ENCODE data around the gene PLCD3. TPM values are rescaled to one million over a fixed set of nuclear protein-coding genes. Genes with fewer than 3 reads are reported as not detected.

Gene PLCD3
- total and polyA plus RNA-seq, 9 of the 15 experiments (the other 6 are each of a cell fraction or from before 2014, with no cell fraction given), result 0.20 to 22.6 (median 7.5) TPM

DNA sequence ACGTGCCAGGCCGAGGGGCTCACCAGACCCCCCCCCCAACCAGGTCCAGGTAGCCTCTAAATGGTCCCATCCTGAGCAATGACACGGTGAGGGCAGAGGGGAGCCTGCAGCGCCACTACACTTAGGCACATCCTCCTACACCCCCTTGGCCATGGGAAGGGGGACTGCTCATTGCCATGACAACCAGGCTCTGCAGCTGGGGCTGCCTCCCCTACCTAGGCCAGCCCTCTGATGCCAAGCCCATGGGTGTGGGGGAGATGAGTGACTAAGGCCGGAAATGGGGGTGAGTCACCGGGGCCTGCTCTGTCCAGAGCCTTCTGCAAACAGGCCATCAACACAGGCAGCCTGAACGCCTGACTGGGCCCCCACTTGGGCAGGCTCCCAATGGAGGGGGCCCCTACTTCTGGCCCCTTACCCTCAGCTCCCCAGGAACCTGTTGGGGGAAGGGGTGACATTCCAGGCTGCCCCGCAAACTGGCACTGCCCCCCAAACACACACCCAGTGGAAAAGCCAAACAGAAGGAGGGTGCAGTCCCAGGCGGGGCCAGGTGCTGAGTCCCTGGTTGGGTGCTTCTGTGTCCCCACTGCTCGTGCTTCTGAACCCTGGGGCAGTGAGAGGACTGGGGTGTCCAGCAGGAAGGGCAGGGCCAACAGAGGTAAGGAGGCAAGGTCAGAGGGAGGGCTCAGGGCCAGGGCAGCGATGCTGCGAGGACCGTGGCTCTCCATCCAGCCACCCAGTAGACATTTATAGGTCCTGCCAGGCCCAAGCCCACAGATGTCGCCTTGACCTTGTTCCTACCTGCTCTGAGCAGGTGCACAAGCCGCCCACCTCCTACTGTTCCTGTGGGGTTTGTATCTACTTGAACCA lies 8.2 kb downstream of the PLCD3 start (continued):
- no peak for TF ChIP-seq ZNF124 (CRISPR knock-in tag; IDR thresholded peaks at IDR 0.05)
- no peak; the same call in 1 of the 2 replicates for TF ChIP-seq HDAC2 (IDR thresholded peaks at IDR 0.05)
- peak; percentile 36 for TF ChIP-seq MEIS2 (IDR thresholded peaks at IDR 0.05; ENCODE audit: partially characterized antibody)
- 0 out of 2 replicates have a peak, but pooled peaks have one; percentile 13 for TF ChIP-seq ZC3H4 (CRISPR knock-in tag; IDR thresholded peaks at IDR 0.05; ENCODE audit: borderline replicate concordance)
- TF ChIP-seq, protein P1, sequence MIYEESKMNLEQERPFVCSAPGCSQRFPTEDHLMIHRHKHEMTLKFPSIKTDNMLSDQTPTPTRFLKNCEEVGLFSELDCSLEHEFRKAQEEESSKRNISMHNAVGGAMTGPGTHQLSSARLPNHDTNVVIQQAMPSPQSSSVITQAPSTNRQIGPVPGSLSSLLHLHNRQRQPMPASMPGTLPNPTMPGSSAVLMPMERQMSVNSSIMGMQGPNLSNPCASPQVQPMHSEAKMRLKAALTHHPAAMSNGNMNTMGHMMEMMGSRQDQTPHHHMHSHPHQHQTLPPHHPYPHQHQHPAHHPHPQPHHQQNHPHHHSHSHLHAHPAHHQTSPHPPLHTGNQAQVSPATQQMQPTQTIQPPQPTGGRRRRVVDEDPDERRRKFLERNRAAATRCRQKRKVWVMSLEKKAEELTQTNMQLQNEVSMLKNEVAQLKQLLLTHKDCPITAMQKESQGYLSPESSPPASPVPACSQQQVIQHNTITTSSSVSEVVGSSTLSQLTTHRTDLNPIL (CRISPR knock-in tag; IDR thresholded peaks at IDR 0.05), result no peak
- no peak for TF ChIP-seq CEBPG (CRISPR knock-in tag; IDR thresholded peaks at IDR 0.05)
- no peak for TF ChIP-seq CEBPG (tag; conservative IDR thresholded peaks at IDR 0.05 in 1 of 2, IDR thresholded peaks at IDR 0.05 in 1 of 2)
- TF ChIP-seq ZNF324 (CRISPR knock-in tag; IDR thresholded peaks at IDR 0.05), result no peak
- no peak for TF ChIP-seq PML (IDR thresholded peaks at IDR 0.05; ENCODE audit: low read length)
- TF ChIP-seq, protein P2, sequence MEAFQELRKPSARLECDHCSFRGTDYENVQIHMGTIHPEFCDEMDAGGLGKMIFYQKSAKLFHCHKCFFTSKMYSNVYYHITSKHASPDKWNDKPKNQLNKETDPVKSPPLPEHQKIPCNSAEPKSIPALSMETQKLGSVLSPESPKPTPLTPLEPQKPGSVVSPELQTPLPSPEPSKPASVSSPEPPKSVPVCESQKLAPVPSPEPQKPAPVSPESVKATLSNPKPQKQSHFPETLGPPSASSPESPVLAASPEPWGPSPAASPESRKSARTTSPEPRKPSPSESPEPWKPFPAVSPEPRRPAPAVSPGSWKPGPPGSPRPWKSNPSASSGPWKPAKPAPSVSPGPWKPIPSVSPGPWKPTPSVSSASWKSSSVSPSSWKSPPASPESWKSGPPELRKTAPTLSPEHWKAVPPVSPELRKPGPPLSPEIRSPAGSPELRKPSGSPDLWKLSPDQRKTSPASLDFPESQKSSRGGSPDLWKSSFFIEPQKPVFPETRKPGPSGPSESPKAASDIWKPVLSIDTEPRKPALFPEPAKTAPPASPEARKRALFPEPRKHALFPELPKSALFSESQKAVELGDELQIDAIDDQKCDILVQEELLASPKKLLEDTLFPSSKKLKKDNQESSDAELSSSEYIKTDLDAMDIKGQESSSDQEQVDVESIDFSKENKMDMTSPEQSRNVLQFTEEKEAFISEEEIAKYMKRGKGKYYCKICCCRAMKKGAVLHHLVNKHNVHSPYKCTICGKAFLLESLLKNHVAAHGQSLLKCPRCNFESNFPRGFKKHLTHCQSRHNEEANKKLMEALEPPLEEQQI (IDR thresholded peaks at IDR 0.05), result no peak
- TF ChIP-seq, protein P3, sequence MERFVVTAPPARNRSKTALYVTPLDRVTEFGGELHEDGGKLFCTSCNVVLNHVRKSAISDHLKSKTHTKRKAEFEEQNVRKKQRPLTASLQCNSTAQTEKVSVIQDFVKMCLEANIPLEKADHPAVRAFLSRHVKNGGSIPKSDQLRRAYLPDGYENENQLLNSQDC (CRISPR knock-in tag; IDR thresholded peaks at IDR 0.05), result no peak
- TF ChIP-seq, protein P4, sequence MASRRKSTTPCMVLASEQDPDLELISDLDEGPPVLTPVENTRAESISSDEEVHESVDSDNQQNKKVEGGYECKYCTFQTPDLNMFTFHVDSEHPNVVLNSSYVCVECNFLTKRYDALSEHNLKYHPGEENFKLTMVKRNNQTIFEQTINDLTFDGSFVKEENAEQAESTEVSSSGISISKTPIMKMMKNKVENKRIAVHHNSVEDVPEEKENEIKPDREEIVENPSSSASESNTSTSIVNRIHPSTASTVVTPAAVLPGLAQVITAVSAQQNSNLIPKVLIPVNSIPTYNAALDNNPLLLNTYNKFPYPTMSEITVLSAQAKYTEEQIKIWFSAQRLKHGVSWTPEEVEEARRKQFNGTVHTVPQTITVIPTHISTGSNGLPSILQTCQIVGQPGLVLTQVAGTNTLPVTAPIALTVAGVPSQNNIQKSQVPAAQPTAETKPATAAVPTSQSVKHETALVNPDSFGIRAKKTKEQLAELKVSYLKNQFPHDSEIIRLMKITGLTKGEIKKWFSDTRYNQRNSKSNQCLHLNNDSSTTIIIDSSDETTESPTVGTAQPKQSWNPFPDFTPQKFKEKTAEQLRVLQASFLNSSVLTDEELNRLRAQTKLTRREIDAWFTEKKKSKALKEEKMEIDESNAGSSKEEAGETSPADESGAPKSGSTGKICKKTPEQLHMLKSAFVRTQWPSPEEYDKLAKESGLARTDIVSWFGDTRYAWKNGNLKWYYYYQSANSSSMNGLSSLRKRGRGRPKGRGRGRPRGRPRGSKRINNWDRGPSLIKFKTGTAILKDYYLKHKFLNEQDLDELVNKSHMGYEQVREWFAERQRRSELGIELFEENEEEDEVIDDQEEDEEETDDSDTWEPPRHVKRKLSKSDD (conservative IDR thresholded peaks at IDR 0.05; ENCODE audit: low read length), result no peak
- TF ChIP-seq, protein P5, sequence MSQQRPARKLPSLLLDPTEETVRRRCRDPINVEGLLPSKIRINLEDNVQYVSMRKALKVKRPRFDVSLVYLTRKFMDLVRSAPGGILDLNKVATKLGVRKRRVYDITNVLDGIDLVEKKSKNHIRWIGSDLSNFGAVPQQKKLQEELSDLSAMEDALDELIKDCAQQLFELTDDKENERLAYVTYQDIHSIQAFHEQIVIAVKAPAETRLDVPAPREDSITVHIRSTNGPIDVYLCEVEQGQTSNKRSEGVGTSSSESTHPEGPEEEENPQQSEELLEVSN (IDR thresholded peaks at IDR 0.05; ENCODE audit: borderline replicate concordance in 1 of 2, extremely low read depth in 1 of 2, insufficient read depth in 1 of 2, insufficient read length in 1 of 2, low read depth in 1 of 2, low read length in 1 of 2, poor library complexity in 1 of 2, severe bottlenecking in 1 of 2), result no peak
- TF ChIP-seq, protein P6, sequence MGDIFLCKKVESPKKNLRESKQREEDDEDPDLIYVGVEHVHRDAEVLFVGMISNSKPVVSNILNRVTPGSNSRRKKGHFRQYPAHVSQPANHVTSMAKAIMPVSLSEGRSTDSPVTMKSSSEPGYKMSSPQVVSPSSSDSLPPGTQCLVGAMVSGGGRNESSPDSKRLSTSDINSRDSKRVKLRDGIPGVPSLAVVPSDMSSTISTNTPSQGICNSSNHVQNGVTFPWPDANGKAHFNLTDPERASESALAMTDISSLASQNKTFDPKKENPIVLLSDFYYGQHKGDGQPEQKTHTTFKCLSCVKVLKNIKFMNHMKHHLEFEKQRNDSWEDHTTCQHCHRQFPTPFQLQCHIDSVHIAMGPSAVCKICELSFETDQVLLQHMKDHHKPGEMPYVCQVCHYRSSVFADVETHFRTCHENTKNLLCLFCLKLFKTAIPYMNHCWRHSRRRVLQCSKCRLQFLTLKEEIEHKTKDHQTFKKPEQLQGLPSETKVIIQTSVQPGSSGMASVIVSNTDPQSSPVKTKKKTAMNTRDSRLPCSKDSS (IDR thresholded peaks at IDR 0.05; ENCODE audit: low read depth, partially characterized antibody), result no peak

All from K562 (cell line).